SKM-1 (cell line): ENCODE results near the gene PHF21B.

Experiments used
- DNase-seq: peaks from one replicate; lab custom pipeline; 2025; ENCODE audit not compliant: unreplicated experiment; lab: John Stamatoyannopoulos, UW

Gene PHF21B

GRCh38 chr22:44990810-44991209, 19.0 kb downstream of the PHF21B start:
- no peak for DNase-seq

DNA sequence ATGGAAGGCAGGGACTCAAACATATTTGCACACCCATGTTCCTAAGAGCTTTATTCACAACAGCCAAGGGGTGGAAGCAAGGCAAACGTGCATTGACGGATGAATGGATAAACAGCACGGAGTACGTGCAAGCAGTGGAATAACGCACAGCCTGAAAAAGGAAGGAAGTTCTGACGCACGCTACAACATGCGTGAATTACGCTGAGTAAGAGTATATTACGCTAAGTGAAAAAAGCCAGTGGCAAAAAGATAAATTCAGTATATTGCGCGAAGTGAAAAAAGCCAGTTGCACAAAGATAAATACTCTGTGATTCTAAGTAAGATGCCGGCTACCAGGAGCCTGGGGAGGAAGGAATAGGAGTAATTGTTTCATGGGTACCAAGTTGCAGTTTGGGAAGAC, 19.5 kb downstream of the PHF21B start:
- DNase-seq, result no peak

DNA sequence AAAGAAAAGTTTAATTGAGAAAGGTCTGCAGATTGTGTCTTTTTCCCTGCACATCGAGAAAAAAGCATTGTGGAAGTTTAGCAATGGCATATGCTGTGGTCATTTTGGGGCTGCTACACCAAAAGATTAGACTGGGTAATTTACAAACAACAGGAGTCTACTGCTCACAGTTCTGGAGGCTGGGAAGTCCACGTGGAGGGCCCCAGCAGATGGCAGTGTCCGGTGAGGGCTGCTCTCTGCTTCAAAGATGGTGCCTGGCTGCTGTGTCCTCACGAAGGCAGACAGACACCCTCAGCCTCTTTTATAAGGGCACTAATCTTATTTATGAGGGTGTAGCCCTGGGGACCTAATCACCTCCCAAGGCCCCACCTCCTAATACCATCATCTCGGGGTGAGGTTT, 21.1 kb downstream of the PHF21B start:
- DNase-seq, result no peak

- no peak for DNase-seq
Measured at GRCh38 chr22:44986926-44987325, 22.9 kb downstream of the PHF21B start.

DNA sequence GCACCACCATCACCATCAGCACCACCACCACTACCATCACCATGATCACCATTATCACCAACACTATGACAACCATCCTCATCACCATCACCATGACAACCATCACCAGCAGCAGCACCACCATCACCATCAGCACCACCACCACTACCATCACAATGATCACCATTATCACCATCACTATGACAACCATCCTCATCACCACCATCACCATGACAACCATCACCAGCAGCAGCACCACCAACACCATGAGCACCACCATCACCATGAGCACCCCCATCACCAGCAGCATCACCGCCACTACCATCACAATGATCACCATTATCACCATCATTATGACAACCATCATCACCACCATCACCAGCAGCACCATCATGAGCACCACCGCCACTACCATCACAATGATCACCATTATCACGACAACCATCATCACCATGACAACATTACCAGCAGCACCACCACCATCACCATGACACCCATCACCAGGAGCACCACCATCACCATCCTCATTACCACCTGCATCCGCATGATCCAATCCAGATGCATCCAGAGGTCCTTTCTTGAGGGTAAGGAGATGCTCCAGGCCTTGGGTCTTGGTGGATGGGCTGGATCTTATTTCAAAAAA, 23.8 kb downstream of the PHF21B start:
- DNase-seq, result no peak

DNA sequence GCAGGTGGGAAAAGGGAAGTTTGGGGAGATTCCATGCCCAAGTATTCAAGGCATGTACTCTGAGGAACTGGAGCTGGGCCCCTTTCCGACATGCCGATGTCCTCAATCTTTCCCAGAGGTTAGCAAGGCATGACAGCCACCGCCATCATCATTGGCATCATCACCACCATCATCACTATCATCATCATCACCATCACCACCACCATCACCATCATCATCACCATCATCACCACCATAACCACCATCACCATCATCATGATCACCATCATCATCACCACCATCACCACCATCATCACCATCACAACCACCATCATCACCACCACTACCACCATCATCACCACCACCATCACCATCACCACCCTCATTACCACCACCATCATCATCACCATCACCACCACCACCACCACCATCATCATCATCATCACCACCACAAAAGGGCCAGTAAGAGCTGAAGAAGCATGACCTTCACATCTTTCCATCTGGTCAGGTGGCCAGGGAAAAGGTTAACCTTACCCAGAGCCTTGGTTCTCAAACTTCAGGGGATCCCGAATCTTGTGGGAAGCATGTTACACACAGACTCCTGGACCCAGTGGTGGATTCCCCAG, 25.8 kb downstream of the PHF21B start:
- no peak for DNase-seq

DNA sequence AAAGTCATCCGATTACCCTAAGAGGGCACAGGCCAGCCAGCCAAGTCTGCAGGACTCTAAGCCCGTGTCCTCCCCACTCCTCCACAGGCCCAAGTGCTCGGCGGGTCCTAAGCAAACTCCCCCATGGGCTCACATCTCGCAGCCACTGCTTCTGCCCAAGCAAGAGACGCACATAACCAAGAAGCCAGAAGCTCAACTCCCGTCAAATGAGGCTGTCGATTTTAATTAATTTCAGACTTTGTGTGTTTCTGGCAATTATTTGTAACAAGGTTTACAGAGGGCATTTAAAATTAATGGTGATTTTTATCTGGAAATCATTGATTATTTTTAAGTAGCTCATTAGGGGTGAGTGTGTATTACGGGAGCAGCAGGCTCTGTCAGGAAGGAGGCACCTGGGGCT, 27.4 kb downstream of the PHF21B start:
- DNase-seq, result no peak

DNA sequence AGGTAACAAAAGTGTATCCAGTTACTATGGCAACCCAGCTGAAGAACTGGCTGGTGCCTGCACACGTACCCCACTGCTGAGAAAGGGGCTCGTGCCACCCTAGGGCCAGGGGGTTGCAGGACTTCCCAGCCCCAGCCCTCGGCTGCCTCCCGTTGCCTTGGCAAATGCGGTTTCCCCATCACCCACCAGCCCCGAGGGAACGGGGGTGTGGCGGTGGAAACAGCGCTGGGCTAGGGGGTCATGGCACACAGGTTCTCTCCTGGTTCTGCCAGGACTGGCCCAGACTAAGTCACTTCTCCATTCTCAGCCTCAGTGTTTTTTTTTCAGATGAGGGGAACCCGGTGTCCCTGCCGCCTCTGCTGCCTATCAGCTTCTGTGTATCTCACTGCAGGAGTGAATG, 27.9 kb downstream of the PHF21B start:
- DNase-seq, result no peak

- DNase-seq, result no peak
Measured at GRCh38 chr22:44979154-44979553, 30.7 kb downstream of the PHF21B start.

GRCh38 chr22:44975427-44976262, 34.2 kb downstream of the PHF21B start:
- DNase-seq, result peak; percentile 40

GRCh38 chr22:44974454-44974853, 35.4 kb downstream of the PHF21B start:
- DNase-seq, result no peak

- no peak for DNase-seq
Measured at GRCh38 chr22:44973829-44974228, 36.0 kb downstream of the PHF21B start.

DNA sequence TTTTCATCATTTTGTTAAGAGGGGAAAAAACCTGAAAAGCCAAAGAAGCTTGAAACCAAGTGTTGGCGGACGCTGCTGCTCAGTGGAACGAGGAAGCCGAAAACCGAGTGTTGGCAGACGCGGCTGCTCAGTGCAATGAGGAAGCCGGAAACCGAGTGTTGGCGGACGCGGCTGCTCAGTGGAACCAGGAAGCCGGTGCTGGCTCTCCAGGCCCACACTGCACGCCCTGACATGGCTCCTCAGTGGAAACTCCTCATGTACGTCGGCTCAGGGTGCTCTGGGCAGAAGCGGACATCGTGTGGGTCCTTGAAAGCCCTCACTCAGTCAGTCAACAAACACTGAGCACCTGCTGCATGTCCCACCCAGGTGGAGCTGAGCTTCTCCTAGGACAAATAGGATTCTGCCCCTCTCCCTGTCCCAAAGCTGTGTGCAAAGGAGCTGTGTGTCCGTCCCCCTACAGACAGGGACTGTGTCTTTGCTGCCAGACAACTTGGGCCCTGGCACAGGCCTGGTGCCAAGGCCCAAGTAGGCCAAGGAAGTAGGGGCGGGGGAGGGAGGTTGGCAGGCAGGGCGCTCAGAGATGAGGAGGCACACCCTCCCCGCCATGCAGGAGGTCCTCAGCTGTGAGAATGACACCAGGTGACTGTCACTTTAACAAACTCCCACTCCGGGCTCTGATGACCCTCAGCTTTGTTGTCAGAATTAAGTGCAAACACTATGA, 37.3 kb downstream of the PHF21B start:
- no peak for DNase-seq

- DNase-seq, result no peak
Measured at GRCh38 chr22:44971651-44972362, 38.0 kb downstream of the PHF21B start.

- no peak for DNase-seq
Measured at GRCh38 chr22:44970291-44970690, 39.5 kb downstream of the PHF21B start.

DNA sequence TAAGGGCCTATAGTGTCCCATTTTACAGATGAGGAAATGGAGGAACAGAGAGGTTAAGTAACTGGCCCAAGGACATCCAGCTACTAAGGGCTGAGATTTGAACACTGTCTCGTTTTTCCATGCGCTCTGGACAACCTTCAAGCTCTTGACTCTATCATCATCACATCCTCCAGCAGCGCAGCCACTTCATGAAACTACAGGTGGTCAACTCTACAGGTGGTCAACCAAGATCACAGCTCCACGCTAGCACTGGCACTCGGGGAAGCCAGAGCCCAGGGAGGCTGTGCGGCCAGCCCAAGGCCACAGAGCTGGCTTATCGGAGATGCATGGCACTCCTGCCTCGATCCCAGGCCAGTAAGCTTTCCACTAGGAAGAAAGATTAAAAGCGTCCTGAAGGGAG, 40.0 kb downstream of the PHF21B start:
- no peak for DNase-seq

- no peak for DNase-seq
Measured at GRCh38 chr22:44968736-44969135, 41.1 kb downstream of the PHF21B start.

GRCh38 chr22:44965171-44965570, 44.6 kb downstream of the PHF21B start:
- no peak for DNase-seq

DNA sequence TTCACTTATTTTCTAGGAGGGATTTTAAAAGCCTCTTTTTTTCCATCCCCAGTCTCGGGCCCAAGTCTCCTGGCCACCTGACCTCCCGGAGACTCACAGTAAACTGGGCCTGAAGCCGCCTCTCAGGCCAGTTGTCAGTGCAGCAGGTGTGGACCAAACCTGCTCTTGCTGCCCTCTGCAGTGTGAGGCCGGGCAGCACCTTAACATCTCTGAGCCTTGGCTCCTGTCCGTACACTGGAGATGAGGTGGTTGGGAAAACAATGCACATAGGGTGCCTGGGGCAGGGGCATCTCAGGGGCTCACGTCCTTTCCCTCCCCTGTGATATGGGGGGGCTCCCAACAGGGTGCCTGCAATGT, 45.1 kb downstream of the PHF21B start:
- DNase-seq, result no peak

DNA sequence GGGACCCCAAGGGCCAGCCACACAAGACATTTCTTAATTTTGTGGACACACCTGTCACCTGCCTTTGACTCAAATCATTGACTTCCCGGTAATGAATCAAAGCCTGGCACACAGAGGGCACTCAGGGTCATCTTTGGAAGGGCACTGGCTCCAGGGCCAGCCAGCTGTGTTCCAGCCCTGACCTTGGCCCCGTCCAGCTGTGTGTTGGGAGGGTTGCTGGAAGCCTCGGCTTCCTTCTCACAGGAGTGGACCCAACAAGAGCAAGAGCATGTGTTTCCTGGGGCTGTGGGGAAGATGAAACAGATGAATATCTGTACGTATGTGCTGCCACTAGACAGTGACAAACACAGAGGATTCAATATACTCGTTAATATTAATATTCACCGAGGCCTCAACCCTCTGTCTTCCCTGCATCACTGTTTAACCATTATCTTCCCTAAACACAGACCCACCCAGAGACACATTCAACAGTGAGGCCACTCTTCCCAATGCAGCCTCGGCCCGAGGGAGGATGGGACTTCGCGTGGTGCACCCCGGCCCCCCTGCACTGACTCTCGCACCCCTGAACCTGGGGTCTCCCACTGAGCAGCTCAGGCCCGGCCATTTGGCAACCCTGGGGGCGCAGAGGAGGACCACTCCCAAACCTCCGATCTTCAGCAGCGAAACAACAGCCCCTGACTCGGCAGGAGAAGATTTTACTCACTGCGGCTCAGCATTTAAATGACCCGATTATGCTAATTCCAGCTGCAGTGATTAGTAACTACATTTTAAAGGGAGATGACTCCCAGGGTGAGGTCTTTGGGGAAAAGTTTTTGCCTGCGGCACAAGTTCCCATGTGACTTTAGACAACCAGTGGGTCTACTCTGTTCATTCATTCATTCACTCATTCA, 45.7 kb downstream of the PHF21B start:
- DNase-seq, result no peak
